Inferior parietal cortex (tissue), 1 donor: ENCODE results near the gene RARS1.
"Not testable (repeated sequence)": the region's sequence is repeated elsewhere in the genome, so short reads cannot be mapped to it uniquely, and the experiment has no call there.

ENCODE experiments used
- DNase-seq: peaks from one replicate; pipeline ENCODE4 v3.0.0-alpha.2; 2016; ENCODE audit errors: extremely low spot score

RARS1 gene

DNA sequence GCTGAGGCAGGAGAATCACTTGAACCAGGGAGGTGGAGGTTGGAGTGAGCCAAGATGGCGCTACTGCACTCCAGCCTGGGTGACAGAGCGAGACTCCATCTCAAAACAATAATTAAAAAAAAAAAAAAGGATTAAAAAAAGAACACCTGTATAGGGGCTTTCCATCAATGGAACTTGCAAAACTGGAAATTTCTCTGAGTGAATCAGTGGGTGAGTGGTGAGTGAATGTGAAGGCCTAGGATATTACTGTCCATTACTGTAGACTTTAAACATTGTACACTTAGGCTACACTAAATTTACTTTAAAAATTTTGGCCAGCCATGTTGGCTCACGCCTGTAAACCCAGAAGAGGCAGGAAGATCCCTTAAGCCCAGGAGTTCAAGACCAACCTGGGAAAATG lies 5.7 kb upstream of the RARS1 start:
- no peak for DNase-seq

- DNase-seq: no peak
Observed at GRCh38 chr5:168481330-168481788, 4.9 kb upstream of the RARS1 start.

DNA sequence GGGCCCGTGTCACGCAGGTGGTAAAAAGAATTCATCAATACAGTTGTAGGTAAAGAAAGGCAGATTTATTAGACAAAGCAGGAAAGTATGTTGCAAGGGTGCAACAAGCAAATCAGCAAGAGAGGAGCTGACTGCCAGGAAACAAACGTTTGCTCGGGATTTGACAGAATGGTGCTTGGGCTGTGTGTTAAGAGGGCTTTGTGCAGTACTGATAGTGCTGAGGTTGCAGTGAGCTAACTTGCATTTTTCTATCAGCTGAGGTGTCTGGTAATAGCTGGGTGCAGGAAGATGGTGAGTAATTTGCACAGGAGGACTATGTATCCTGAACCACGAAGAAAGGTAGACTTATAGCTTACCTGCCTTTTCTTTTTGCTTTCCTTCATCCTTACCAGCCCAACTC lies 3.9 kb upstream of the RARS1 start:
- no peak for DNase-seq

GRCh38 chr5:168489059-168489458 lies 2.8 kb downstream of the RARS1 start:
- no peak for DNase-seq

GRCh38 chr5:168494057-168494555 lies 7.8 kb downstream of the RARS1 start:
- no peak for DNase-seq

DNA sequence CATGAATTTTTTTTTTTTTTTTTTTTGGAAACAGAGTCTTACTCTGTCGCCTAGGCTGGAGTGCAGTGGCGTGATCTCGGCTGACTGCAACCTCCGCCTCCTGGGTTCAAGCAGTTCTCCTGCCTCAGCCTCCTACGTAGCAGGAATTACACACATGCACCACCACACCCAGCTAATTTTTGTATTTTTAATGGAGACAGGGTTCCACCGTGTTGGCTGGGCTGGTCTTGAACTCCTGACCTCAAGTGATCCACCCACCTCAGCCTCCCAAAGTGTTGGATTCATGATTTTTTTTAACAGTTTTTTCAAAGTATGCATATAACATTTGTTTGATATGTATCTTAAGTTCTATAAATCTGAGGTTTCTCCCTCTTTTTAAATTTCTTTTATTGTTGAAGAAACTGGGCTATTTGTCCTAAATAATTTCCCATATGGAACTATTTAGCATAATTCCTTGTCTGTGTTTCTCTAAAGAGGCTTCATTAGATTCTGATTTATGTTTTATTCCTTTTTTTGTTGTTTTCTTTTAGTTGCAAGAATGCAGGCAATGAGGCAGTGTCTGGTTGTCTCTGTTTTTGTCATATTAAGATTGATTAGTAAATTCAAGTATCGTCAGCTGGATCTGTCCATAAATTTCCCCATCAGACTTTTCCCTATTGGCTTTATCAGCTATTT lies 16.4 kb downstream of the RARS1 start:
- DNase-seq: no peak

- no peak for DNase-seq
Observed at GRCh38 chr5:168513861-168514428, 27.7 kb downstream of the RARS1 start.

DNA sequence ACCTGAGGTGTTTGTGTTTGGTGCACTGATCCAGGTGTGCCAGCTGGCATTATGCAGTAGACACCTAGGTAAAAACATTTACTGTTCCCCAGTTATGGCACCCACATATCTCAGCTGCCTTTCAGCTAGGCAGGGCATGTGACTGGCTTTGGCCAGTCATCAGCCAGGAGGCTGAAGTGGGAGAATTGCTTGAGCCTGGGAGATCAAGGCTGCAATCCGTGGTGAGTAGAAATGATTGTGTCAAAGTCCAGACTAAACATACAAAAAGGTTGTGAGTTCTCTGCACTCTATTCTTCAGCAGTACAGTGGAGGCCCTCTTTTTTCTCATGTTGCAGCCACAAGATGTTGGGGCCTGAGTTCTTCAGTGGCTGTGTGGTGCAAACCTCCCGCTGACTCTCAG lies 39.6 kb downstream of the RARS1 start:
- no peak for DNase-seq

- DNase-seq: no peak
Observed at GRCh38 chr5:168527756-168528295, 41.6 kb downstream of the RARS1 start.

GRCh38 chr5:168528521-168529373 lies 42.5 kb downstream of the RARS1 start, which contains the start of gene FBLL1:
Gene FBLL1, plus strand, starts transcription at chr5:168529305. Its CDS starts 200 bp downstream, at chr5:168529505.
- no peak for DNase-seq

GRCh38 chr5:168529374-168530234 lies 43.3 kb downstream of the RARS1 start:
- DNase-seq: no peak

DNA sequence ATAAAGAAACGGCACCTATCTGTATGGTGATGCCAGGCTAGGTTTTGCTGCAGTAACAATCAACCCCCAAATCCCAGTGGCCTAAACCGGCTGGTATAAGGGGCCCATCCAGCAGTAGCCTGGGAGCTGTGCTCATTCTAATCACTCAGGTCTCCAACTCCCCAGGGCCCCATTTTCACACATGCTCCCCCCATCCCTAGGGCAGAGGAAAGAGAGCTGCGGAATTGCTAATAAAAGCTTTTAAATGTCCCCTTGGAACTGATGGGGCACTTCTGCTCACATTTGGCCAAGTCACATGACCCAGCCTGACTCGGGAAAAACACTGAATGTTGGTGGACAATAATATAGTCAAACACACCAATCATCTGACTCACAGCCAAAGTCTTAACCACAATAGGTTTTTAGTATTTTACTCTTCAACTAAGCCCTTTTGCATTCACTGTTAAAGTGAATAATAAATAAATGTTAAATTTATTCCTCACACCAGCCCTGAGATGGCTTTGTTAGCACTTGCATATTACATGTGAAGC lies 44.4 kb downstream of the RARS1 start:
- no peak for DNase-seq

- DNase-seq: no peak
Observed at GRCh38 chr5:168531191-168531590, 44.9 kb downstream of the RARS1 start.

GRCh38 chr5:168531987-168532864 lies 46.0 kb downstream of the RARS1 start:
- no peak for DNase-seq

DNA sequence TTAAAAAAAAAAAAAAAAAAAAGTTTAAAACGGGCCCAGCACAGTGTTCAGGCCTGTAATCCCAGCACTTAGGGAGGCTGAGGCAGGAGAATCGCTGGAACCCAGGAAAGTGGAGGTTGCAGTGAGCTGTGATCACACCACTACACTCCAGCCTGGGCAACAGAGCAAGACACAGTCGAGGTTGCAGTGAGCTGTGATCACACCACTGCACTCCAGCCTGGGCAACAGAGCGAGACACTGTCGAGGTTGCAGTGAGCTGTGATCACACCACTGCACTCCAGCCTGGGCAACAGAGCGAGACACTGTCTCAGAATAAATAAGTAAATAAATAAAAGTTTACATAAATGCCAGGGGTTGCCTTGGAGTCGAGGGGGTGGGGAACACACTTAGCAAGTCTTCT lies 48.1 kb downstream of the RARS1 start:
- not testable (repeated sequence) for DNase-seq

DNA sequence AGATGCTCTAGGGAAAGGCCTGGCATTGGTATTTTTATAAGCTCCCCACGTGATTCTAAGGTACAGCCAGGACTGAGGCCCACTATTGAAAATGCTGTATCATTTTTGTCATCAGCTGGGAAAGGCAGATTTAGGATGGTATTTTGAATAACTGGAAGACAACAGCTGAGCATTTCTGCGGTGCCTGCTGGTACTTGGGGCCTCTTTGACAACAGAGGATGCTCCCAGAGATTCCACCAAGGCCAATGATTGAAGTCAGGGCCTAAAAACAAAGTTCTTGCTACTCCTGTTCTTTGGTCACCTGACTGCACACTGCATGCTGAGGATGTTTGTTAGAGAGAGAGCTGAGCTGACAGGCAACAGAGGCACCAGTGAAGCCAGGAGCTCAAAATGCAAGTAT lies 50.9 kb downstream of the RARS1 start:
- no peak for DNase-seq

- no peak for DNase-seq
Observed at GRCh38 chr5:168549554-168549953, 63.3 kb downstream of the RARS1 start.

DNA sequence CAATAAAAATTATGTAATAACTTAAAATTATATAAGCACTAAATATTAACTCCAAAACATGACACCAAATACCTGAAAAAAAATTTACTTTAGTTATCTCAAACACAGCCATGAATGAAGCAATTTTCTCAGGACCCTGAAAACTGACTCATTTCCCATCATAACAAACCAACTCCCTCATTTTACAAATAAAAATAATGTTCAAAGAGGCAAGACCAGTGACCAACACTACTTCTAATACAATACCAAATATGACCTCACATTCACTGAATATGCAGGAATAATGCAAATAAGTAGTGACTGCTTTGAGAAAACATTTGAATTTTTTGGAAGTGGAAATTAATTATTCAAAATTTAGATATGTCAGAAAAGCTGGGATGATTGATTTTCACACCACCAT lies 64.4 kb downstream of the RARS1 start:
- no peak for DNase-seq

DNA sequence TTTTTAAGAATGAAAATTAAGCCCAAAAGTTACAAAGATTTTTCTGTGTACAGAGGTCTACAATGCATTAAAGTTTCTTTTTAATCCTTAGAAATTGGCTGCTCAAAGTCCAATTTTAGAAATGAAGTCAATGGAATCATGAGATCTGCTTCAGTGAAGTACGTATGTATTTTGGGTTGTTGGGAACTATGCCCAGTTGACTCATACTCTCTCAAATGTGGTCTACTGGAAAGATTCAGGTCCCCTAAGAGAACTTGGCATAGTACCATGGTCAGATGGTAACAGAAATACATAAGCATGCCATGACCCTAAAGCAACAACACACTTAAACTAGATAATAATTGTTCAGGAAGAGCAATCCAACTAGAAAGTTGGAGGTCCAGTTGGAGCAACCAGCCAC lies 65.9 kb downstream of the RARS1 start:
- DNase-seq: peak; percentile 56
